ENCODE data around the gene OCSTAMP.
A peak's percentile ranks its signal among the peaks of the same experiment; 100 is the strongest.

OCSTAMP gene

GRCh38 chr20:46520976-46521579 lies 29.4 kb downstream of the OCSTAMP start:
- Histone ChIP-seq H3K4me2 (ENCODE audit: low read length) (no peak overlapping the region), H3K9me3 (ENCODE audit: insufficient read depth, low read length) (no peaks in the 10 kb centered on the region), H3K4me1 (ENCODE audit: low read length) (no peaks in the 10 kb centered on the region), H3K4me3 (ENCODE audit: low read length) (no peak overlapping the region), H3K79me2 (ENCODE audit: low read length) (no peaks in the 10 kb centered on the region), H4K20me1 (ENCODE audit: insufficient read depth, low read length) (no peaks in the 10 kb centered on the region; the same call in 1 of the 2 replicates), H3K36me3 (replicated peaks; ENCODE audit: low read depth, low read length) (no peaks in the 10 kb centered on the region), H3K27me3 (ENCODE audit: low read depth, low read length) (peaks cover 19% of the 10 kb centered on the region; the same call in 1 of the 2 replicates), H2AFZ (ENCODE audit: low read depth, low read length) (no peak overlapping the region), H3K27ac (ENCODE audit: low read length) (no peak overlapping the region), H3K9ac (ENCODE audit: low read length) (no peak overlapping the region)
- TF ChIP-seq EZH2phosphoT487 (IDR thresholded peaks at IDR 0.05; ENCODE audit: low read depth) (no peak), CTCF (IDR thresholded peaks at IDR 0.05; ENCODE audit: low read depth, low read length) (peak; percentile 83)

- no peak overlapping the region for H3K4me3 ChIP-seq (ENCODE audit: low read length)
- no peak overlapping the region for H3K9ac ChIP-seq (ENCODE audit: low read length)
- H3K4me2 ChIP-seq (ENCODE audit: low read length), result no peak overlapping the region
- H3K27me3 ChIP-seq (ENCODE audit: low read depth, low read length), result peaks cover 23% of the 10 kb centered on the region; the same call in 1 of the 2 replicates
- no peaks in the 10 kb centered on the region; the same call in 1 of the 2 replicates for H4K20me1 ChIP-seq (ENCODE audit: insufficient read depth, low read length)
- no peak for TF ChIP-seq CTCF (IDR thresholded peaks at IDR 0.05; ENCODE audit: low read depth, low read length)
- no peaks in the 10 kb centered on the region for H3K9me3 ChIP-seq (ENCODE audit: insufficient read depth, low read length)
- H3K36me3 ChIP-seq (replicated peaks; ENCODE audit: low read depth, low read length), result no peaks in the 10 kb centered on the region
- no peak overlapping the region for H3K27ac ChIP-seq (ENCODE audit: low read length)
- no peaks in the 10 kb centered on the region for H3K4me1 ChIP-seq (ENCODE audit: low read length)
- H3K79me2 ChIP-seq (ENCODE audit: low read length), result no peaks in the 10 kb centered on the region
- H2AFZ ChIP-seq (ENCODE audit: low read depth, low read length), result no peak overlapping the region
Measured at GRCh38 chr20:46520540-46520939, 29.9 kb downstream of the OCSTAMP start.

- Histone ChIP-seq H3K27me3 (ENCODE audit: low read depth, low read length) (peaks cover 21% of the 10 kb centered on the region; the same call in 1 of the 2 replicates), H3K4me2 (ENCODE audit: low read length) (no peak overlapping the region), H3K4me3 (ENCODE audit: low read length) (no peak overlapping the region), H3K79me2 (ENCODE audit: low read length) (no peaks in the 10 kb centered on the region), H4K20me1 (ENCODE audit: insufficient read depth, low read length) (no peaks in the 10 kb centered on the region; the same call in 1 of the 2 replicates), H3K27ac (ENCODE audit: low read length) (no peak overlapping the region), H3K9me3 (ENCODE audit: insufficient read depth, low read length) (no peaks in the 10 kb centered on the region), H3K4me1 (ENCODE audit: low read length) (no peaks in the 10 kb centered on the region), H3K36me3 (replicated peaks; ENCODE audit: low read depth, low read length) (no peaks in the 10 kb centered on the region), H2AFZ (ENCODE audit: low read depth, low read length) (no peak overlapping the region), H3K9ac (ENCODE audit: low read length) (no peak overlapping the region)
- TF ChIP-seq EZH2phosphoT487 (IDR thresholded peaks at IDR 0.05; ENCODE audit: low read depth), result no peak
- TF ChIP-seq CTCF (IDR thresholded peaks at IDR 0.05; ENCODE audit: low read depth, low read length), result no peak
Measured at GRCh38 chr20:46519471-46520068, 30.9 kb downstream of the OCSTAMP start.

- Histone ChIP-seq H3K36me3 (replicated peaks; ENCODE audit: low read depth, low read length) (no peaks in the 10 kb centered on the region), H3K27ac (ENCODE audit: low read length) (no peak within 1 kb of the TSS), H3K4me3 (ENCODE audit: low read length) (no peak within 1 kb of the TSS), H3K9ac (ENCODE audit: low read length) (no peak within 1 kb of the TSS), H3K4me1 (ENCODE audit: low read length) (no peaks in the 10 kb centered on the region), H2AFZ (ENCODE audit: low read depth, low read length) (no peak within 1 kb of the TSS), H4K20me1 (ENCODE audit: insufficient read depth, low read length) (no peaks in the 10 kb centered on the region), H3K27me3 (ENCODE audit: low read depth, low read length) (peaks cover 46% of the 10 kb centered on the region), H3K9me3 (ENCODE audit: insufficient read depth, low read length) (no peaks in the 10 kb centered on the region), H3K79me2 (ENCODE audit: low read length) (no peaks in the 10 kb centered on the region), H3K4me2 (ENCODE audit: low read length) (no peak within 1 kb of the TSS)
- TF ChIP-seq CTCF (IDR thresholded peaks at IDR 0.05; ENCODE audit: low read depth, low read length), result no peak
- no peak for TF ChIP-seq EZH2phosphoT487 (IDR thresholded peaks at IDR 0.05; ENCODE audit: low read depth)
Measured at GRCh38 chr20:46512943-46513844, 37.3 kb downstream of the OCSTAMP start, which contains the start of gene ZNF334. Gene ZNF334 (minus strand): TSS chr20:46513559. CDS start chr20:46512102, 1,457 bp downstream.
